Fibroblast of skin of right biceps (primary cell): Measurements from ENCODE around the gene CTNND1.
"Not testable (repeated sequence)": the region's sequence is repeated elsewhere in the genome, so short reads cannot be mapped to it uniquely, and the experiment has no call there.

Experiments used
- DNase-seq: peaks from one replicate; pipeline ENCODE4 v3.0.0-alpha.2; 2013

CTNND1 gene

GRCh38 chr11:57793351-57794115 lies 31.9 kb downstream of the CTNND1 start:
- DNase-seq = no peak

- no peak for DNase-seq
These were observed 37.4 kb downstream of the CTNND1 start for GRCh38 chr11:57798905-57799559.

- peak; percentile 66 for DNase-seq
These were observed 39.0 kb downstream of the CTNND1 start for GRCh38 chr11:57800444-57801182.

- no peak for DNase-seq
These were observed 39.5 kb downstream of the CTNND1 start for GRCh38 chr11:57801183-57801485.

- DNase-seq = no peak
These were observed 40.8 kb downstream of the CTNND1 start for GRCh38 chr11:57802411-57802810.

- no peak for DNase-seq
These were observed 42.9 kb downstream of the CTNND1 start for GRCh38 chr11:57804466-57804865.

- no peak for DNase-seq
These were observed 44.2 kb downstream of the CTNND1 start for GRCh38 chr11:57805780-57806179.

- DNase-seq = no peak
These were observed 51.0 kb downstream of the CTNND1 start for GRCh38 chr11:57812634-57813033.

- no peak for DNase-seq
These were observed 53.9 kb downstream of the CTNND1 start for GRCh38 chr11:57815476-57815875.

- DNase-seq = no peak
These were observed 54.3 kb downstream of the CTNND1 start for GRCh38 chr11:57815877-57816276.

GRCh38 chr11:57818812-57819211 lies 57.2 kb downstream of the CTNND1 start:
- no peak for DNase-seq

- DNase-seq = no peak
These were observed 57.8 kb downstream of the CTNND1 start for GRCh38 chr11:57819252-57819979.

GRCh38 chr11:57823859-57824258 lies 62.3 kb downstream of the CTNND1 start:
- DNase-seq = no peak

GRCh38 chr11:57834852-57835251 lies 73.2 kb downstream of the CTNND1 start:
- DNase-seq = no peak

- not testable (repeated sequence) for DNase-seq
These were observed 77.0 kb downstream of the CTNND1 start for GRCh38 chr11:57838609-57839008.

GRCh38 chr11:57842873-57843272 lies 81.3 kb downstream of the CTNND1 start:
- DNase-seq = no peak

GRCh38 chr11:57867966-57868365 lies 106.4 kb downstream of the CTNND1 start:
- no peak for DNase-seq

GRCh38 chr11:57868491-57868890 lies 106.9 kb downstream of the CTNND1 start:
- no peak for DNase-seq
